Activated CD4-positive, alpha-beta T cell treated with anti-CD3 and anti-CD28 coated beads, Interleukin-2, Interleukin-4, amounts not matched to agents 100 ng/mL and 50 ng/mL, durations not matched to agents 16 hours and 8 hours (primary cell): ENCODE measurements around the gene DPP9.
A peak's percentile ranks its signal among the peaks of the same experiment; 100 is the strongest.

ENCODE experiments used
- DNase-seq: peaks from one replicate; pipeline ENCODE4 v3.0.0-alpha.2; 2020; ENCODE audit warnings: low spot score

Gene DPP9

DNA sequence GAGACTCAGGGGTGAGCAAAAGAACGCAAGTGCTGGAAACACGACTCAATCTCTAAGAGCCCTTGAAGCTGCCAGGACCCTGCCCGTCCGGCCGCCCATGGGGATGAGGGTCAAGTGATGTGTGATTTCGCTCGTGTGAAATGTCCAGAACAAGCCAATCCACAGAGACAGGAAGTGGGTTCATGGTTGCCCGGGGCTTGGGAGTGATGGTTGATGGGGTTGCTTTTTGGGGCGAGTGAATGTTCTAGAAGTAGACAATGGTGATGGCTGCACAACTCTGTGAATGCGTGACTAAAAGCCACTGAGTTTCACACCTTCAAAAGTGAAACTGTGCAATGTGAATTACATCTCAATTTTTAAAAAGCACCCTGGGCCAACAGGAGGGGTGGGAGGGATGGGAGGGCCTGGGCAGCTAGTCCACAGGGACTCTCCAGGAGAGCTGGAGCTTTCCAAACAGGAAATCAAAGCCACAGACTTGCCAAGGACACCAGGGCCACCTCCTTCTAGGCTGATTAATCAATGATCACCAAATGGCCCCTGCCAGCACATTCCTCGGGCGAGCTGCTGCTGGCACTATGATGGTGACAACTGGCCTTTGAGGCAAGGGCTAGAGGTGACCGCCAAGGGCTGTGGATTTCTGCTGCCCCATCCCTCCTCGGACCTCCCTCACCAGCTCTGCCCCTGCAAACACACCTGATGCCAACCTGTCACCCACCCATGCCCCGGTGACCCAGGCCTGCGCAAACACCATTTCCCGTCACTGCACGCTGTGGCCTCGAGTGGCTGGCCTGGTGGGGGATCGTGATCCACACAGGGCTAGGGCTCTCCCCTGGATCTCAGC, 14.0 kb downstream of the DPP9 start:
- DNase-seq, result peak; percentile 4

DNA sequence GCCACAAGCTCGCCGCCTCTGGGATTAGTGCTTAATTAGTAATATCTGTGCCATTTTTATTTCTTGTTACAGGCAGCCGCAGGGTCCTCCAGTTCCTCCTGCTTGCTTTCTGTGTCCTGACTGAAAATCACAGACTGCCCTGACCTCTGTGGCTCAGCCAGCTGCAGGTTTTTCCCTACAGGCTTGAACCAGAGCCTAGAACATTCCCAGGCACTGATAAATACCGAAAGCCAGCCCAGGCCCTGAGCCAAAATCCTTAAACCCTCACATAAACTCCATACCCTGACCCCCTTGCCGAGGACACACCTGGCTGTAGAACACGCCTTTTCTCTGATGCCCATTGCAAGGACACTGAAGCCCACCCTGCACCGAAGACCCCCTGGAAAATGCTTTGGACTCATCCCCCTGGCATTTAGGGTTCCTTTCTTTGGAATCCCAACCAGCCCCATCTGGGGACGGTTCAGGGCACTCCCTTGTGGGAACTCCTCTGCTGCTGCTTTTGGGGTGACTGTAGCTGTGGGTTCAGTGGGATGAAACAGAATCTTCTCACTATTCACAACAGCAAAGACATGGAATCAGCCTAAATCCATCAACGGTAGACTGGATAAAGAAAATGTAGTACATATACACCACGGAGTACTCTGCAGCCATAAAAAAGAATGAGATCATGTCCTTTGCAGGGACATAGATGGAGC, 15.5 kb downstream of the DPP9 start:
- no peak for DNase-seq

DNA sequence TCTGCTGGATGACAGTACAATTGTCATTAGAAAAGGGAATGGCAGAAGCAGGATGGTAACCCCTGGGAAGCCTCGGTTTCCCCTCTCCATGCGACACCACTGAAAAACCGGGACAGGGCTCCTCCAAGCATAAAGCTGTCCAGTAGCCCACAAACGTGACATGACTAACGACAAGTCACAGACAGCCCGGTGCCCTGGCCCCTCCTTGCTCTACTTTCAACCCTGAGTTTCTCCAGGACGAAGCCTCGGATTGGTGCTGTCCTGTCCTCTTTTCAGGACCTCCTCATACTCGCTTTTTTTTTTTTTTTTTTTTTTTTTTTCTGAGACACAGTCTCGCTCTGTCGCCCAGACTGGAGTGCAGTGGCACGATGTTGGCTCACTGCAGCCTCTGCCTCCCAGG, 16.3 kb downstream of the DPP9 start:
- DNase-seq, result no peak

DNA sequence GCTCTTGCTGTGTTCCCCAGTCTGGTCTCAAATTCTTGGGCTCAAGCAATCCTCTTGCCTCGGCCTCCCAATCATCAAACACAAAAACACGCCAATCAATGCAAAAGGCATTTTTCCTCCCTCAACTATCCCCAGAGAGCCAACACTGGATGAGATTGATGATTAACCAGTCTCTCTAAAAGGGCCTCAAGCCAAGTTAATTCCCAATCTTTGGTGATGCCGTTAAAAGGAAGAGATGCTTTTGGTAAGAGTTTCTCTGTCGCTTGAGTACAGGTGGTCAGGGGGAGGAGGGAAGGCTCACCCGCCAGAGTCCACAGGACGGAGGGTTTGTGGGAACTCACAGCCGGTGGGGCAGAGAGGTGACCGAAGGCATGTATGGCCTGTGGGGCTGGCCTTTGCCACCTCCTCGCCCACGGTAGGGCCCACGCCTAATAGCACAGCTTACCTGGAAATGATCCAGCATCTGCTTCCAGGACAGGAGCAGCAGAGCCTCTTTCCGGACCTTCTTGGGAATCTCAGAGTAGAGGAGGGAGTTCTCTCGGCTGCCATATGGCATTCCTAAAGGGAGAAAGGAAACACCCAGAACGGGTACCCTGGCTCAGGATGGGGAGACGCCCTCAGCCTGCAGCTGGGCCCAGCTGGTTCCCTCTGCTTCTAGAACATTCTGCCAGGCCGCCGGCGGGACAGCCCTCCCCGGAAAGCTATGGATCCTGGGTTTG, 18.1 kb downstream of the DPP9 start:
- DNase-seq, result no peak

DNA sequence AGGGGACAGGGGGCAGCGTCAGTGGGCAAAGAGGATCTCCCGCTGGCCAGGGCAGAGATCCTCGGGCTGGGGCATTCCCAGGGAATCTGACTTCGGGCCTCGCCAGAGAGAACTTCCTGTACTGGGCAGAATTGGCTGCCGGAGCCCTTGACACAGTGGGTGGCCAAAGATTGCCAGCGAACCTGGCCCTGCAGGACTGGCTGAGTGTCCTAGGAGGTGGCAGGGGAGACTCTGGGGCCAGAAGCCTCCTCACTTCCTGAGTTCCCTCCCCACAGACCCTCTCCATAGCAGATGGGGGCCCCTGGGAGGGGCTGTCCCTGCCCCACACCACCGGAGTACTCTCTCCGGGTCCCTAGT, 19.3 kb downstream of the DPP9 start:
- DNase-seq, result no peak

DNA sequence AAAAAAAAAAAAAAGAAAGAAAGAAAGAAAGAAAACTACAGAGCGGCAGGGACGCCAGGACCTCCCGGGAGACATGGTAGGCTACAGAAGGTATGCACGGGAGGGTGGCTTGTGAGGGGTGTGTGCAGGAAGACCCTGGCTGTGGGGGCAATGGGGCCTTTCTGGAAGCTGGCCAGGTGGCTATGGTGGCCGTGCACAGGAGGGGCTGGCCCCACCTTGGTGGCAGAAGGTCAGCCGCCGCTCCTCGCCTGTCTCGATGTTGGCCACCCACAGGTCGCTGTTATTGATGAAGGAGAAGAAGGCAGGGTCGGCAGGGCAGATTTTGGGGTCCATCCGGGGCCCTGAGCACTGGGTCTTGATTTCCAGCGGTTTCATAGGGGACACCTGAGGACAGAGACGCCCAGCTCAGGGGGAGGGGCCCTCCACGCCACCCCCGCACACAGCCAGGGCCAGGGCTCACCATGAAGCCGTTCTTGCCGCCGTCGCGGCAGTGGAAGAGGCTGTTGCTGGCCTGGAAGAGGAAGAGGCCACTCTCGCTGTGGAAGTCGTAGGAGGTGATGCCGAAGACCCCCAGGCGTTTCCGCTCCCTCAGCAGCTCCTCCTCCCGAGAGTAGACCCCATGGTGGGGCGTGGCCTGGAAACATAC, 19.8 kb downstream of the DPP9 start:
- no peak for DNase-seq

DNA sequence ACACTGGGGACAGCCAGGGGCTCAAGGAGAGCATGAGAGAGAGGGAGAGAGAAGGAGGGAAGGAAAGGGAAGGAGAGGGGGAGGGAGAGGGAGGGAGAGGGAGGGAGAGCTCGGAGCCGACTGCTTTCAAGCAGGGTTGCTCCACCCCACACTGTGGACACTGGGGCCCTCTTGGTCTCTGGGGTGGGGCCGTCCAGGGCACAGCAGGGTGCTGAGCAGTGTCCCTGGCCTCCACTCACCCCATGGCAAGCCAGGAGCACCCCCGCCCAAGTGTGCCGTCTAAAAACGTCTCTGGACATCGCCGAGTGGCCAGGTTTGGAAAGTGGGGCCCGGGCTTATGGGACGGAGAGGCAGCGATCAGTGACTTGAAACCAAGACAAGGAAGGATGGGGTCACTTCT, 20.9 kb downstream of the DPP9 start:
- no peak for DNase-seq

DNA sequence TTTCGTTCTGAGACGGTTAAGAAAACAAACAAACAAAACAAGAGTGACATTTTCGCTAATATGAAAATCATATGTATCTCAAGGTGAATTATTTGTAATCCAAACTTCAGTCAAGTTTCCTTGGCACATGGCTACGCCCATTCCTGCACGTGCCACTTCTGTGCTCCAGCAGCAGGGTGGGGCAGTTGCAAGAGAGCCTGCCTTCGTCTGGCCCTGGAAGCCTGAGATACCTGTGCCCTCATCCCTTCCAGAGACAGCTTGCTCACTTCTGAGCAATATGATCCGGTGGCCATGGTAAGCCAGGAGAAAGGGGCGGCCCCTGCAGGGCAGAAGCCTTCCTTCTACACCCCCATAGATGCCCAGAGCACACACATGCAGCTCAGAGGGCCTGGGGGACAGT, 22.1 kb downstream of the DPP9 start:
- DNase-seq, result no peak

DNA sequence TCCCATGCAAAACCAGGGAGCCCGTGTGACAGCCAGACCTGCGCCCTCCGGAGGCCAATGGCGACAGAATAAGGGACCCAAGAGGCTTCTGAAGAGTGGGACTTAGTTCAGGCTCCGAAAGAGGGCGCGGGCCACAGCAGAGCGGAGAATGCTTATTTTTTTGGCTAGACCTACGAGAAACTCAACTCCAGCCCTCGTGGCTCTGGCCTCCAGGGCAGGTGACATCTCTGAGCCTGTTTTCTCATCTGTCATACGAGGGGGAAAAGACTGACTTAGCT, 23.0 kb downstream of the DPP9 start:
- DNase-seq, result no peak

DNA sequence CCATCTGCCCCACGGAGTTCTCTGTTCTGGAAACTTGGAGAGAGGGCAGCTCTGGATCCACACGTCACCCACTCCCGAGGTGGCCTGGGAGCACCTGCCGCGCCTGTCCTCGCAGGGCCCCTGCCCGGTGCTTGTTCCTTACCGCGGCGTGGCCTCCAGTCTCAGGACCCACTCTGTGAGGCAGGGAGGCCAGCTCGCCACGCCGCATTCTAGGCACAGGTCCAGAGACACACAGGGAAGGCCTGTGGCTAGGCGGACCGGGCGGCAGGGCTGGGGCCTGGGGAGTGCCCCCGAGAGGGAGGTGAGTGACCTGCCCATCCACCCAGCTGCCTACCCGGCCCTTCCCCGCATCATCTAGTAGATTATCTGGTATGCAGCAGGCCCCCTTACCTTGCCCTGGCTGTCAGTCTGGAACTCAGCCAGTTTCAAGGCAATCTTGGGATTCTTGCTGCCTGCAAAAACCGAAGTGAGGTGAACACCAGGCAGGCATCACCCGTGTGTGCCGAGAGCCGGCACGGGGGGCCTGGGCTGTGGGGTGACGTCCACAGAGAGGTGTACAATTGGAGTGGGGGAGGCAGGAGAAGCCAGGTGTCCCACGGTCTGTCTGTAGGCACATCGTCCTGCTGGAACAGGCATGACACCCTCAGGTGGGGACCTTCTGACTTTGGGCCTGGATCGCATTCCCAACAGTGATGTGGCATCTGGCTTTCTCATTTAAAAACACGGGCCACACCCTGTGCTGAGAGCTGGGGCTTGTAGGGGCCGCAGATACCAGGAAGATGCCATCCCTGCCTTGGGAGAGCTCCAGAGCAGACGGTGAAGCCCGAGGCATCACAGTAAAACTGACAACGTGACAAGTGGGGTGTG, 23.6 kb downstream of the DPP9 start:
- DNase-seq, result no peak

DNA sequence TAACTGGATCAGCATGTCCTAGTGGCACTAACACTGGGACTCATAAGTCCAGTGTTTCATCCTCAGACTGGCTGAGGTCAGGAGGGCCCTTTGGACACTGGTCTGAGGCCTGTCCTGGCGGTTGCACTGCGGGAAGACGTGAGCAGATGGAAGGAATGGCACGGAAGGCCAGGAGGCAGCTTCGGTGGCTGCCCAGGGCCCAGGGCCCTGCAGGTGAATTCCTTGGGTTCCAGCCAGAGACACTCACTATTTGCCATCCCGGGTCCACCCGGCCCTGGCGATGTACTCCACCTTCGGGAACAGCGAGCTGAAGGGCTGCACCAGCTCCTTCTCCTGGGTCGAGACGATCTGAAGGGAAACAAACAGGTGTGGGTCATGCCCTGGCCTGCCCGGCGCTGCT, 26.3 kb downstream of the DPP9 start:
- DNase-seq, result no peak

DNA sequence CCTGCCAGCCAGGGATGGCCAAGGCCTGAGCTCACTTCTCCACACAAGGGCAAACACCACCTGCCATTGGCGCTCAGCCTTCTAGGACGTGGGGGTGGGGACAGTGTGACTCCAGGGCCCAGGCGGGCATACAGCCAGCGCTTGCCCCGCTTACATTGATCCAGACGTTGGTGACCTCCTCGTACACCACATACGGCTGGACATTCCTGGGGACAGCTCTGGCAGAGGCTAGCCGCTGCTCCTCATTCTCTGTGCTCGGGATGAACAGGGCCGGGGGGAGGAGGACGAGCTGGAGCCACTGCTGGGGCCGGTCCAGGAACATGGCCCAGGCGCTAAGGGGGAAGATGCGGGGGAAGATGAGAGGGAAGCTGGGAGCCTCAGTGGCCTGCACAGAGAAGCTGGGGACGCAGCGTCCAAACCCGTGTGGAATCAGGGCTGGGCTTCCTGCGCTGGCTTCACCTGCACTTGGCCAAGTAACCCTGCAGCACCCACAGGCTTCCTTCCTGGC, 28.4 kb downstream of the DPP9 start:
- no peak for DNase-seq

DNA sequence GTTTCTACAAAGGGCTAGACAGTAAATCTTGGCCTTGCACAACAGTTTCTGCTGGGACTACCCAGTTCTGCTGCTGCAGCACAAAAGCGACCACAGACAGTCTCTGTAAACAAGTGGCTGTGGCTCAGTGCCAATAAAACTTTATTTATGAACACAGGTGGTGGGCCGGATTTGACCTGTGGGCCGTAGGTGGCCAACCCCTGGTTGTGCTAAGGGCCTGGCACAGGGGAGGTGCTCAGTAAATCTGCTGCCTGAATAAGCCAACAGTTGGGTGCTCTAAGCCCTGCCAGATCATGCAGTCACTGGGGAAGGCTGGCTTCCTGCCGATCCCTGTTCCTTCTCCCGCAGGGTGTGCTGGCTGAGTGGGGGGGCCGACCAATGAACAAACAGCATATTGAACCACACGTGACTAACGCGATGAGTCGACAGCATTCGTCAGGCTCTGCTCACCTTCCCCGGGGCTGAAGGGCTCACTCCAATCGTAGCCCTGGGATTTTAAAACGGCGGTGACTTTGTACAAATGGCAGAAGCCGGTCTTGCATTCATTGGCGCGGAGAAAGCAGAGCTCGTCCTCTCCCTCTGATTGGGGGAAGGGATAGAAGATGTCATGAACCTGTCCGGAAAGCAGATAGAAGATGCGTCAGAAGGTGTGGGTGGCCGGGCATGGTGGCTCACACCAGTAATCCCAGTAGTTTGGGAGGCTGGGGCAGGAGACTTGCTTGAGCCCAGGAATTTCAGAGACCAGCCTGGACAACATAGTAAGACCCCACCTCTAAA, 29.2 kb downstream of the DPP9 start:
- no peak for DNase-seq

DNA sequence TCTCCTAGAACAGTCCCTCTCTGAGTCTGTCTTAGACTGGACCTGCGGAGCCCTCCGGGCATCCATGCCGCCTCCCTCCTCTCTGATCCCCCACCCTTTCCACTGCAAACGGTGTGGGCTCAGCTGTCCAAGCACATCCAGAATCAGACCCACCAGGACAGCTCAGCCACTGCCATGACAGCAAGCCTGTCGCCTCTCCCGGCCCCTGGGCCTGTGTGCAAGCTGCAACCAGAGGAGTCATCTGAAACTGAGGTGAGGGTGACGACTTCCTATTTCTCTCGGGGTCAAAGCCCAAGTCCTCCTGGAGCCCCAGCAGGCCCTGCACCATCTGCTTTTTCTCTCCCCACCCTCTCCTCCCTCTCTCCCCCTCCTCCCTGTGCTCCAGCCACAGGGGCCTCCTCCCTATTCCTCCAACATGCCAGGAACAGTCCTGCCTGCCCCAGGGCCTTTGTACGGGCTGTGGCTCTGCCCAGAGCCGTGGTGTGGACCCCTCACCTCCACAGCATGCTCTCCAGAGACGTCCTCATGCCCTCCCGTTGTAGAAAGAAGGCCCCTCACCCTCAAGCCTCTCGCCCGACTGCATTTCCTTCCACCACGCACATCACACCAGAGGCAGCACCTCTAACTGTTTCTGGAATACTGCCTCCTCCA, 30.0 kb downstream of the DPP9 start:
- DNase-seq, result no peak

DNA sequence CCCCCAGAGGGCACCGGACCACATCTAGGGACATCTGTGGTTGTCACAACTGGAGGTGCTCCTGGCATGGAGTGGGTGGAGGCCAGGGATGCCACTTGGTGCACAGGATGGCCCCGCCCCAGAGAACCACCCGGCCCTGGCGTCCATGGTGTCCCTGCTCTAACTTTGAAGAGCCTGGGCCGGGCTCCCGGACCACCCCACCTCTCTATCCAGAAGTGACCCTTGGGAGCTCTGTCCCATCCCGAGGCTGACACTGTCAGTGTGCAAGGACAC, 30.6 kb downstream of the DPP9 start:
- no peak for DNase-seq

DNA sequence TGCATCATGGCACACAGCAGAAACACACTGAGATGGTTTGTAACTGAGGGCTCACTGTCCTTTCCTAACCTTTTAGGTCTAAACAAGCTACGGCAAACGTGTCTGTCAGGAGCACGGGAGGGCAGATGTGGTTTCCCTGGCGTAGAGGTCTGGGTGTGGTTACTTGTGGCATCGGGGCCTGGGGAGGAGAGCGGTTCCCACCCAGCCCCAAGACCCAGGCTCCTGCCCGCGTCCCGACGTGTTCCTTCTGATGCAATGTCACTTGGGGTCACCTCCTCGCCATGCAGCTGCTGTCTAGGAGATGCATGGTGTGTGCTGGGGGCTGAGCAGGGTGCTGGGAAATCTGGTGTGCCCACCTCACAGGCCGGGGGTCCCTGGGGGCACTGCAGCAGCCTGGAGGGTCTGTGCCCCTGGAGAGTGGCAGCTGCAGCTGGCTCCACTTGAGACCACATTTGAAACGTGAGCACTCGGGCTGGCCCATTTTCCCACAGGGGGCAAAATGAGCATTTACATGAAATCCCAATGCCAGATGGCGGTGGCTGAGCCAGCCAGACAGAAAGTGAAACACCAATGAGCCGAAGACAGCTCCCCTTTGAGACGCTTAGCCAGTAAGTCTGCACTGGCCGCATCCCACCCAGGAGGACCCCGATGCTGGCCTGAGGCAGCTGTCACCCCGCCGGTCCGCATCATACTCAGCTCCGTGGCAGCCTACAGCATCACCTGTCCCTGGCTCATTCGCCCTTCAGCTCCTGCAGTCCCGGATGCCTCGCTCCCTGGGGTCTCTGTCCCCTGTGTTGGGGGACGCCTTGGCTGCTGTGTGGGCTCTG, 31.2 kb downstream of the DPP9 start:
- no peak for DNase-seq

DNA sequence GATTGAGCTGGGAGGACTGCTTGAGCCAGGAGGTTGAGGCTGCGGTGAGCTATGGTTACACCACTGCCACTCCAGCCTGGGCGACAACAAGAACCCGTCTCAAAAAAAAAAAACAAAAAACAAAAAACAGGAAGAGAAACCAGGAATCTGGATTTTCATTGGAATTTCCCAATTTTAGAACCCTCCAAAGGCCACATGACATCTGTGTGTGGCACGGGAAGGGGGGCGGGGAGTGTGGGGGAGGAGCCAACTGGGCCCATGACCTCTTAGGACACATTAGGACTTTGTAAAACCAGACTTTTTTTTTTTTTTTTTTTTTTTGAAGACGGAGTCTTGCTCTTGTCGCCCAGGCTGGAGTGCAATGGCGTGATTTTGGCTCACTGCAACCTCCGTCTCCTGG, 32.3 kb downstream of the DPP9 start:
- DNase-seq, result no peak

DNA sequence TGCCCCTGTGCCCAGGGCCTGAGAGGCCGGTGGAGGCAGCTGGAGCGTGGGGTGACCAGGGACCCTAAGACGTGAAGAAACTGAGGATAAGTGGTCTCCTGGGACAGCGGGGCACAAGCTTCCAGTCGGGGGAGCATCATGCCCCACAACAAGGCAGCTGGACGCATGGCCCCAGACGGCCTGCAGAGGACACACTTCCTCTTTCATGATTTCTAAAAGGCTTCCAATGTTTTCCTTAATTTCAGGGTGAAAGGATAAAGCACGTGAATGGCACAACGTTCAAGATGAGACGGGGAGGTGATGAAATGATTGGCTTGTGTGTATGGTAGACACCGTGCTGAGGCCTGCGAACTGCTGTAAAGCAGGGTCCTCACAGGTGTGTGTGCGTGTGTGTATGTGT, 33.3 kb downstream of the DPP9 start:
- no peak for DNase-seq

DNA sequence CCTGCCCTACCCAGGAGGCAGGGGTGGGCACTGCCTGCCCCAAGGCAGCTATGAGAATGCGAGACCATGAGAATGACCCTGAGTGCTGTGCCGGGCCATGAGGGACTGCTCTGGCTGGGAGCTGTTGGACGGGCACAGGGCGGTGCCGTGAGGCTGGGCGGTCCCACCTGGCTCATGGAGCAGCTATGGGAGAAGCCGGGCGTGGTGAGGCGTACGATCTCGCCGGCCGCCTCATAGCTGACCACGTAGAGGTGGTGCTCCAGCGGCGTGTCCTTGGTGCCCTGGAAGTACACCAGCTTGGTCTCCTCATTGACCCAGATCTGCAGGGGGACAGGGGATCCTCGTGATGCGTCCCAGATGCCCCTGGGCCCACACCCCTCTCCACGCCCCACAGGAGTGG, 34.2 kb downstream of the DPP9 start:
- no peak for DNase-seq

DNA sequence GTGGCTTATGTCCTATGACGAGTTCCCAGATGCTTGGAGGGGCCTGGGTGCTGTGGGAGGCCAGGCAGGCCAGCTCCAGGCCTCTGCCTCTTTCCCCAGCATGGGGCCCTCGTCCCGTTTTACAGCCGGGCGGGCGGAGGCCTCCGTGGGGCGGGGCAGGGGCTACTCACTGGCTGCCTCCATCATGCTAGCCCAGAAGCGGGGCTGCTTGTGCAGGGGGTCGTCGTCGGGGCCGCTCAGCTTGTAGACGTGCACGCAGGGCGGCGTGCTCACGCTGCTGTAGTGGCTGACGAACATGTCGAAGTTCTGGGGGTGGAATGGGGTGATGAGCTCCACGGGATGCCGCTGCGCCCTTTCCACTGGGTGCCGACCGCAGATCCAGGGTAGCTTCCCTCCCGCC, 35.1 kb downstream of the DPP9 start:
- DNase-seq, result no peak
